Body of pancreas (tissue), 4 donors: Measurements from ENCODE around the gene SLC16A6.

Source experiments
- CTCF ChIP-seq, 7 experiments: fragments of 450-650 bp in 4 of 7; fragments of 200-600 bp in 3 of 7; sonication (generic) in 3 of 7; IDR thresholded peaks; one replicate each; pipeline ENCODE4 v1.5.1; 2016 to 2019; ENCODE audit warnings: antibody characterized with exemption in 7 of 7
- POLR2A ChIP-seq, 3 donors: fragments of 450-650 bp; IDR thresholded peaks; one replicate each; pipeline ENCODE4 v1.6.1; 2016; ENCODE audit warnings: antibody characterized with exemption in 3 of 3, mild to moderate bottlenecking in 2 of 3

- TF ChIP-seq CTCF (IDR thresholded peaks at IDR 0.05) = no peak
- TF ChIP-seq POLR2A (IDR thresholded peaks at IDR 0.05) = no peak
These were observed 42.6 kb downstream of the SLC16A6 start for GRCh38 chr17:68248199-68248825.
